H9 (cell line): Measurements from ENCODE around the gene TBL1X. TPM values are rescaled to one million over a fixed set of nuclear protein-coding genes. Genes with fewer than 3 reads are reported as not detected.

Experiments used
- DNase-seq: peaks from one replicate; pipeline ENCODE4 v3.0.0-alpha.2; 2017
- H2AFZ ChIP-seq: one replicate; pipeline ENCODE4 v1.6.1; 2013; ENCODE audit warnings: mild to moderate bottlenecking, low read length, control low read depth, moderate library complexity
- H2AK5ac ChIP-seq: 2 replicates; pipeline ENCODE4 v1.6.1; 2013; ENCODE audit warnings: low read length, control low read depth, mixed read lengths; ENCODE audit not compliant: insufficient read length
- H2BK120ac ChIP-seq: one replicate; pipeline ENCODE4 v1.6.1; 2013; ENCODE audit warnings: low read depth, mild to moderate bottlenecking, low read length, control low read depth, inconsistent platforms; ENCODE audit not compliant: poor library complexity, severe bottlenecking
- H2BK12ac ChIP-seq: 2 replicates; pipeline ENCODE4 v1.6.1; 2013; ENCODE audit warnings: low read length, control low read depth, mixed read lengths, low read depth; ENCODE audit not compliant: insufficient read length
- H2BK15ac ChIP-seq: 2 replicates; pipeline ENCODE4 v1.6.1; 2013; ENCODE audit warnings: low read depth, low read length, control low read depth
- H2BK20ac ChIP-seq: one replicate; pipeline ENCODE4 v1.6.1; 2013; ENCODE audit warnings: low read depth, mild to moderate bottlenecking, low read length, control low read depth, inconsistent platforms; ENCODE audit not compliant: poor library complexity, severe bottlenecking
- H2BK5ac ChIP-seq: 2 replicates; pipeline ENCODE4 v1.6.1; 2013; ENCODE audit warnings: low read length, control low read depth, mixed read lengths; ENCODE audit not compliant: insufficient read length
- H3K14ac ChIP-seq: 2 replicates; pipeline ENCODE4 v1.6.1; 2013; ENCODE audit warnings: low read length, control low read depth; ENCODE audit not compliant: insufficient read depth
- H3K18ac ChIP-seq: 2 replicates; pipeline ENCODE4 v1.6.1; 2013; ENCODE audit warnings: low read depth, mild to moderate bottlenecking, mixed read lengths, low read length, control low read depth; ENCODE audit not compliant: insufficient read length
- H3K23ac ChIP-seq: 2 replicates; pipeline ENCODE4 v1.6.1; 2013; ENCODE audit warnings: low read length, control low read depth, mixed read lengths, low read depth; ENCODE audit not compliant: insufficient read length
- H3K23me2 ChIP-seq: 2 replicates; pipeline ENCODE4 v1.6.1; 2013; ENCODE audit warnings: low read depth, mild to moderate bottlenecking, mixed read lengths, low read length, control low read depth; ENCODE audit not compliant: insufficient read length, poor library complexity, severe bottlenecking
- H3K27ac ChIP-seq: 2 replicates; pipeline ENCODE4 v1.5.1; 2013; ENCODE audit warnings: low read length, control low read depth, mixed read lengths, low read depth; ENCODE audit not compliant: insufficient read length
- H3K27me3 ChIP-seq: 2 replicates; pipeline ENCODE4 v1.6.1; 2013; ENCODE audit warnings: low read length, control low read depth, inconsistent platforms; ENCODE audit not compliant: insufficient read depth
- H3K4ac ChIP-seq: 2 replicates; pipeline ENCODE4 v1.6.1; 2013; ENCODE audit warnings: low read depth, mild to moderate bottlenecking, control low read depth, inconsistent platforms, low read length, moderate library complexity
- H3K4me1 ChIP-seq: 2 replicates; pipeline ENCODE4 v1.6.1; 2013; ENCODE audit warnings: low read length, control low read depth, inconsistent platforms; ENCODE audit not compliant: insufficient read depth
- H3K4me2 ChIP-seq: 2 replicates; pipeline ENCODE4 v1.6.1; 2013; ENCODE audit warnings: low read length, control low read depth, mixed read lengths; ENCODE audit not compliant: insufficient read length, insufficient read depth
- H3K56ac ChIP-seq: 2 replicates; pipeline ENCODE4 v1.6.1; 2013; ENCODE audit warnings: low read depth, mild to moderate bottlenecking, mixed read lengths, low read length, control low read depth; ENCODE audit not compliant: insufficient read length
- H3K79me1 ChIP-seq: 2 replicates; pipeline ENCODE4 v1.6.1; 2013; ENCODE audit warnings: low read depth, mild to moderate bottlenecking, moderate library complexity, low read length, control low read depth, inconsistent platforms; ENCODE audit not compliant: insufficient read depth, poor library complexity, severe bottlenecking
- H3K79me2 ChIP-seq: 2 replicates; pipeline ENCODE4 v1.6.1; 2013; ENCODE audit warnings: low read length, control low read depth, inconsistent platforms; ENCODE audit not compliant: insufficient read depth
- H3K9ac ChIP-seq: 2 replicates; pipeline ENCODE4 v1.6.1; 2013; ENCODE audit warnings: low read length, control low read depth, mixed read lengths; ENCODE audit not compliant: insufficient read length; ENCODE audit errors: extremely low read depth
- H3K9me3 ChIP-seq: one replicate; pipeline ENCODE4 v1.6.1; 2013; ENCODE audit warnings: low read depth, low read length, inconsistent platforms; ENCODE audit not compliant: control insufficient read depth
- H3T11ph ChIP-seq: one replicate; pipeline ENCODE4 v1.6.1; 2013; ENCODE audit warnings: mild to moderate bottlenecking, low read length, control low read depth, inconsistent platforms
- H4K20me1 ChIP-seq: one replicate; pipeline ENCODE4 v1.6.1; 2013; ENCODE audit not compliant: control insufficient read depth, insufficient read length, insufficient read depth
- H4K5ac ChIP-seq: 2 replicates; pipeline ENCODE4 v1.6.1; 2013; ENCODE audit warnings: low read depth, mild to moderate bottlenecking, mixed read lengths, low read length, control low read depth; ENCODE audit not compliant: insufficient read length
- H4K8ac ChIP-seq: replicated peaks from 2 replicates; pipeline ENCODE4 v1.6.1; 2013; ENCODE audit warnings: low read length, control low read depth, mixed read lengths, low read depth; ENCODE audit not compliant: insufficient read length
- H4K91ac ChIP-seq: 2 replicates; pipeline ENCODE4 v1.6.1; 2013; ENCODE audit warnings: low read depth, mild to moderate bottlenecking, moderate library complexity, mixed read lengths, low read length, control low read depth; ENCODE audit not compliant: insufficient read length
- H3K27ac Mint-ChIP-seq, 3 experiments: 2 replicates in 2 of 3; 3 replicates in 1 of 3; pipeline ENCODE4 v1.8.0; 2020 to 2021; ENCODE audit warnings: mixed read lengths in 3 of 3, mild to moderate bottlenecking in 1 of 3, moderate library complexity in 1 of 3
- H3K27me3 Mint-ChIP-seq: 2 replicates; pipeline ENCODE4 v1.8.0; 2021; ENCODE audit warnings: low read depth, mild to moderate bottlenecking, moderate library complexity, mixed read lengths
- H3K36me3 Mint-ChIP-seq, 3 experiments: 2 replicates in 2 of 3; 3 replicates in 1 of 3; pipeline ENCODE4 v1.8.0; 2020 to 2021; ENCODE audit warnings: low read depth in 3 of 3, mixed read lengths in 3 of 3; ENCODE audit not compliant: insufficient read depth in 1 of 3
- H3K4me1 Mint-ChIP-seq, 2 experiments: 2 replicates each; pipeline ENCODE4 v1.8.0; 2020; ENCODE audit warnings: mixed read lengths in 2 of 2
- H3K4me3 Mint-ChIP-seq, 2 experiments: 2 replicates in 1 of 2; 3 replicates in 1 of 2; pipeline ENCODE4 v1.8.0; 2020 to 2021; ENCODE audit warnings: mild to moderate bottlenecking in 2 of 2, mixed read lengths in 2 of 2, moderate library complexity in 1 of 2
- H3K9me3 Mint-ChIP-seq, 2 experiments: 2 replicates in 1 of 2; 3 replicates in 1 of 2; pipeline ENCODE4 v1.8.0; 2020; ENCODE audit warnings: mild to moderate bottlenecking in 2 of 2, mixed read lengths in 2 of 2, moderate library complexity in 1 of 2
- WGBS: extraction: QIAGEN DNeasy Blood & Tissue Kit; methylation state at CpG from one replicate; pipeline ENCODE4 v1.1.7; 2013; ENCODE audit warnings: missing lambda C conversion rate, low lambda C conversion rate, mixed read lengths; ENCODE audit not compliant: insufficient read length; ENCODE audit errors: extremely low coverage; 5-methylcytosine and 5-hydroxymethylcytosine counted together
- total RNA-seq: library from RNA; stranded (reverse); gene quantifications from 2 replicates; pipeline ENCODE4 v1.2.1, GENCODE V29; 2021
- TF ChIP-seq, protein P1 (sequence below): fragments of 200-600 bp; sonication (generic); conservative IDR thresholded peaks from 3 replicates; pipeline ENCODE4 v1.8.0; 2021; ENCODE audit warnings: antibody characterized with exemption, mild to moderate bottlenecking

TBL1X gene
- total RNA-seq, 1 experiment from 2014 or later = 24.1 TPM

DNA sequence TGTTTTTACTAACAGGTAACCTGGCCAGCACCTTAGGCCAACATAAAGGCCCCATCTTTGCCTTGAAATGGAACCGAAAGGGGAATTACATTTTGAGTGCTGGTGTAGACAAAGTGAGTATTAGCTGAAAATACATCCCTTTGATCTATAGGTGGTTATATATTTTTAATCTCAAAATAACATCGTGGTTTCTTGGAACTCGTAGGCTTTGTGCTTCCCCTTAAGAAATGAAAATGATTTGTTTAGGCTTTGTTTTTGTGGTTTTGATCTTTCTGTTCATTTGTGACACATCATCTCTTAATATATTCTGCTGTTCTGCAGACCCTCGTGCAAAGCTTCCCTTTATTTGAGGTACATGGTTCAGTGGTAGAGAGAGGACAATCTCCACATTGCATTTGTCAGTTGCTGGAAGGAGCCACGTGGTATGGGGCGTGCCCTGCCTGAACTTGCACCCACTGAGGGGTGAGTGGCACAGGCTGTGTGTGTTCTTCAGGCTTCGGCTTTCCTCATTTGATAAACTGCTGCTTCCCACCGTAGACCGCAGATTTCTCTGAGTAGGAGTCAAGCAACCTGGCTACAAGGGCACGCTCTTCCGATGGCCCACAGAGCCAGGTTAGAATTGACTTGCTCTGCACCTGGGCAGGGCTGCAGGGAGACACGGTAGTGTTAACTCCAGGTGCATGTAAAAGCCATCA, 228.6 kb downstream of the TBL1X start:
- H3K4me3 Mint-ChIP-seq = no peak overlapping the region
- H3K27ac Mint-ChIP-seq = no peak overlapping the region; a peak in 1 of 7 replicates
- WGBS = no CpG with 5 or more reads among the region's 12 CpGs

More for the DNA sequence above, 228.6 kb downstream of the TBL1X start:
- H3K9me3 Mint-ChIP-seq = peaks cover 0 to 37% of the 10 kb centered on the region in 2 experiments; a peak in 2 of 5 replicates
- Histone ChIP-seq H2BK15ac (no peak overlapping the region), H3K23me2 (no peaks in the 10 kb centered on the region), H3K14ac (no peak overlapping the region), H3K23ac (no peak overlapping the region), H2BK20ac (no peak overlapping the region), H4K91ac (no peak overlapping the region), H4K5ac (no peak overlapping the region), H4K8ac (no peak overlapping the region), H3K27me3 (no peaks in the 10 kb centered on the region), H2AK5ac (no peak overlapping the region), H3T11ph (no peak overlapping the region), H3K79me1 (no peaks in the 10 kb centered on the region), H3K9me3 (no peaks in the 10 kb centered on the region), H3K4me1 (no peaks in the 10 kb centered on the region), H3K56ac (no peak overlapping the region), H2BK12ac (no peak overlapping the region), H2BK5ac (no peak overlapping the region), H2AFZ (no peak overlapping the region), H3K79me2 (no peaks in the 10 kb centered on the region), H3K4me2 (no peak overlapping the region), H4K20me1 (no peaks in the 10 kb centered on the region), H3K18ac (no peak overlapping the region), H3K27ac (no peak overlapping the region), H3K9ac (no peak overlapping the region), H2BK120ac (no peak overlapping the region), H3K4ac (no peak overlapping the region)
- TF ChIP-seq, protein P1, sequence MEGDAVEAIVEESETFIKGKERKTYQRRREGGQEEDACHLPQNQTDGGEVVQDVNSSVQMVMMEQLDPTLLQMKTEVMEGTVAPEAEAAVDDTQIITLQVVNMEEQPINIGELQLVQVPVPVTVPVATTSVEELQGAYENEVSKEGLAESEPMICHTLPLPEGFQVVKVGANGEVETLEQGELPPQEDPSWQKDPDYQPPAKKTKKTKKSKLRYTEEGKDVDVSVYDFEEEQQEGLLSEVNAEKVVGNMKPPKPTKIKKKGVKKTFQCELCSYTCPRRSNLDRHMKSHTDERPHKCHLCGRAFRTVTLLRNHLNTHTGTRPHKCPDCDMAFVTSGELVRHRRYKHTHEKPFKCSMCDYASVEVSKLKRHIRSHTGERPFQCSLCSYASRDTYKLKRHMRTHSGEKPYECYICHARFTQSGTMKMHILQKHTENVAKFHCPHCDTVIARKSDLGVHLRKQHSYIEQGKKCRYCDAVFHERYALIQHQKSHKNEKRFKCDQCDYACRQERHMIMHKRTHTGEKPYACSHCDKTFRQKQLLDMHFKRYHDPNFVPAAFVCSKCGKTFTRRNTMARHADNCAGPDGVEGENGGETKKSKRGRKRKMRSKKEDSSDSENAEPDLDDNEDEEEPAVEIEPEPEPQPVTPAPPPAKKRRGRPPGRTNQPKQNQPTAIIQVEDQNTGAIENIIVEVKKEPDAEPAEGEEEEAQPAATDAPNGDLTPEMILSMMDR = no peak
- no peaks in the 10 kb centered on the region for H3K4me1 Mint-ChIP-seq
- no peaks in the 10 kb centered on the region for H3K27me3 Mint-ChIP-seq
- no peak for DNase-seq
- H3K36me3 Mint-ChIP-seq = peaks cover 27 to 61% (median 51%) of the 10 kb centered on the region in 3 experiments
